Measurements from ENCODE around the gene ZSCAN10. TPM values are rescaled to one million over a fixed set of nuclear protein-coding genes. Genes with fewer than 3 reads are reported as not detected.

Gene ZSCAN10
- total and polyA plus RNA-seq, 2 of the 13 experiments (the other 11 are each of a cell fraction or from before 2014, with no cell fraction given), result not detected

DNA sequence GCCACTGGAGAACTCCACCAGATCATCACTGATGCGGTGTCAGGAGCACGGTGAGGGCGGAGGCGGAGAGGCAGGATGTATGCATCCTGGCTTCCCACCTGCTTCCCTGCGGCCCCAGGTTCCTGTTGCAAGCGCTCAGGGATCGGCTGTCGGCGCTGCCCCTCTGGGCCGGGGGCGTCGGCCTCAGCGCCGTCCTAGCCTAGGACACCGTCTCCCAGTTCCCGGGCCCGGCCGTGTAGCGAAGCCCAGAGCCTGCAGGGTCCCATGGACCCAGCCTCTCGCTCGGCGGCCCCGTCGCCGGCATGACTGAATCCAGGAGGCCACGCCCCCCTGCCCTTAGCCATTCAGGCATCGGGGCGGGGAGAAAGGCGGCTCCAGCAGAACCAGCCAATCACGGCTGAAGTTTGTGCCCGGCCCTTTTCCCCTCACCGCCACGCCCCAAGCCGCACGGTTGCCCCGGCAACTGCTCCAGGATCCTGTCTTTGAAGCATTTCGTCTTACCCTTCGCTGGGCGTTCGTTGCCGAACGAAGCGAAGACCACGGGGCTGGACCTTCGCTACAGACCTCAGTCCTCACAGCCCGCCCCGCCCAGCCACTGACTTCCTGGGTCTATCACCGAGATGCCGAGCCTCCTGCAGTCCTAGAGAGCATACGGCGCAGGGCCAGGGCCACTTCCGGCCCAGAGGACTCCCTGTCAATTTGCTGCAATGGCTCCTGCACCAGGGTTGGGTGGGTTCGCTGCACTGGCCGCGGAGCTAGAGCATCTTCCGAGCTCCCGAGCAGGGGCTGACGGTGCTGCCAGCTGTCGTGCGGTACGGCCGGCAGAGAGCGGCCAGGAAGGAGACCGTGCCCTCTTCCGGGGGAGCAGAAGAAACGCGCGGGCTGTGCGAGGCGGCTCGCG, 25.1 kb upstream of the ZSCAN10 start (continued):
- TF ChIP-seq GLMP (CRISPR knock-in tag; IDR thresholded peaks at IDR 0.05; ENCODE audit: borderline replicate concordance), result no peak
- TF ChIP-seq HNRNPUL1 (IDR thresholded peaks at IDR 0.05; ENCODE audit: low read depth, low read length), result no peak
- TF ChIP-seq TSC22D2 (CRISPR knock-in tag; IDR thresholded peaks at IDR 0.05; ENCODE audit: borderline replicate concordance), result no peak; the same call in 1 of the 2 replicates
- TF ChIP-seq, protein P1, sequence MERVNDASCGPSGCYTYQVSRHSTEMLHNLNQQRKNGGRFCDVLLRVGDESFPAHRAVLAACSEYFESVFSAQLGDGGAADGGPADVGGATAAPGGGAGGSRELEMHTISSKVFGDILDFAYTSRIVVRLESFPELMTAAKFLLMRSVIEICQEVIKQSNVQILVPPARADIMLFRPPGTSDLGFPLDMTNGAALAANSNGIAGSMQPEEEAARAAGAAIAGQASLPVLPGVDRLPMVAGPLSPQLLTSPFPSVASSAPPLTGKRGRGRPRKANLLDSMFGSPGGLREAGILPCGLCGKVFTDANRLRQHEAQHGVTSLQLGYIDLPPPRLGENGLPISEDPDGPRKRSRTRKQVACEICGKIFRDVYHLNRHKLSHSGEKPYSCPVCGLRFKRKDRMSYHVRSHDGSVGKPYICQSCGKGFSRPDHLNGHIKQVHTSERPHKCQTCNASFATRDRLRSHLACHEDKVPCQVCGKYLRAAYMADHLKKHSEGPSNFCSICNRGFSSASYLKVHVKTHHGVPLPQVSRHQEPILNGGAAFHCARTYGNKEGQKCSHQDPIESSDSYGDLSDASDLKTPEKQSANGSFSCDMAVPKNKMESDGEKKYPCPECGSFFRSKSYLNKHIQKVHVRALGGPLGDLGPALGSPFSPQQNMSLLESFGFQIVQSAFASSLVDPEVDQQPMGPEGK (CRISPR knock-in tag; IDR thresholded peaks at IDR 0.05), result no peak
- 0 out of 2 replicates have a peak, but pooled peaks have one; percentile 16 for TF ChIP-seq ZBTB7B (CRISPR knock-in tag; IDR thresholded peaks at IDR 0.05)
- no peak for TF ChIP-seq TP53 (CRISPR knock-in tag; conservative IDR thresholded peaks at IDR 0.05)
- no peak for TF ChIP-seq ZIK1 (CRISPR knock-in tag; IDR thresholded peaks at IDR 0.05; ENCODE audit: borderline replicate concordance, low read depth)
- TF ChIP-seq GTF2F1 (IDR thresholded peaks at IDR 0.05; ENCODE audit: low read length), result no peak
- TF ChIP-seq SP140L (CRISPR knock-in tag; IDR thresholded peaks at IDR 0.05; ENCODE audit: borderline replicate concordance), result no peak
- 0 out of 2 replicates have a peak, but pooled peaks have one; percentile 45 for TF ChIP-seq SPEN (CRISPR knock-in tag; IDR thresholded peaks at IDR 0.05; ENCODE audit: low read depth)
- TF ChIP-seq PLSCR1 (CRISPR knock-in tag; IDR thresholded peaks at IDR 0.05; ENCODE audit: borderline replicate concordance), result no peak
- TF ChIP-seq ZNF20 (CRISPR knock-in tag; IDR thresholded peaks at IDR 0.05), result no peak
- TF ChIP-seq, protein P2, sequence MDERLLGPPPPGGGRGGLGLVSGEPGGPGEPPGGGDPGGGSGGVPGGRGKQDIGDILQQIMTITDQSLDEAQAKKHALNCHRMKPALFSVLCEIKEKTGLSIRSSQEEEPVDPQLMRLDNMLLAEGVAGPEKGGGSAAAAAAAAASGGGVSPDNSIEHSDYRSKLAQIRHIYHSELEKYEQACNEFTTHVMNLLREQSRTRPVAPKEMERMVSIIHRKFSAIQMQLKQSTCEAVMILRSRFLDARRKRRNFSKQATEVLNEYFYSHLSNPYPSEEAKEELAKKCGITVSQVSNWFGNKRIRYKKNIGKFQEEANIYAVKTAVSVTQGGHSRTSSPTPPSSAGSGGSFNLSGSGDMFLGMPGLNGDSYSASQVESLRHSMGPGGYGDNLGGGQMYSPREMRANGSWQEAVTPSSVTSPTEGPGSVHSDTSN (CRISPR knock-in tag; IDR thresholded peaks at IDR 0.05), result no peak
- no peak for TF ChIP-seq CBX1 (IDR thresholded peaks at IDR 0.05; ENCODE audit: low read depth)
- TF ChIP-seq CBFB (CRISPR knock-in tag; IDR thresholded peaks at IDR 0.05), result no peak
- TF ChIP-seq, protein P3, sequence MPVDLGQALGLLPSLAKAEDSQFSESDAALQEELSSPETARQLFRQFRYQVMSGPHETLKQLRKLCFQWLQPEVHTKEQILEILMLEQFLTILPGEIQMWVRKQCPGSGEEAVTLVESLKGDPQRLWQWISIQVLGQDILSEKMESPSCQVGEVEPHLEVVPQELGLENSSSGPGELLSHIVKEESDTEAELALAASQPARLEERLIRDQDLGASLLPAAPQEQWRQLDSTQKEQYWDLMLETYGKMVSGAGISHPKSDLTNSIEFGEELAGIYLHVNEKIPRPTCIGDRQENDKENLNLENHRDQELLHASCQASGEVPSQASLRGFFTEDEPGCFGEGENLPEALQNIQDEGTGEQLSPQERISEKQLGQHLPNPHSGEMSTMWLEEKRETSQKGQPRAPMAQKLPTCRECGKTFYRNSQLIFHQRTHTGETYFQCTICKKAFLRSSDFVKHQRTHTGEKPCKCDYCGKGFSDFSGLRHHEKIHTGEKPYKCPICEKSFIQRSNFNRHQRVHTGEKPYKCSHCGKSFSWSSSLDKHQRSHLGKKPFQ (CRISPR knock-in tag; IDR thresholded peaks at IDR 0.05; ENCODE audit: insufficient replicate concordance), result peak; percentile 48
- TF ChIP-seq ZNF207 (IDR thresholded peaks at IDR 0.05; ENCODE audit: borderline replicate concordance), result no peak
- no peak for TF ChIP-seq ZNF720 (CRISPR knock-in tag; IDR thresholded peaks at IDR 0.05)
- TF ChIP-seq, protein P4, sequence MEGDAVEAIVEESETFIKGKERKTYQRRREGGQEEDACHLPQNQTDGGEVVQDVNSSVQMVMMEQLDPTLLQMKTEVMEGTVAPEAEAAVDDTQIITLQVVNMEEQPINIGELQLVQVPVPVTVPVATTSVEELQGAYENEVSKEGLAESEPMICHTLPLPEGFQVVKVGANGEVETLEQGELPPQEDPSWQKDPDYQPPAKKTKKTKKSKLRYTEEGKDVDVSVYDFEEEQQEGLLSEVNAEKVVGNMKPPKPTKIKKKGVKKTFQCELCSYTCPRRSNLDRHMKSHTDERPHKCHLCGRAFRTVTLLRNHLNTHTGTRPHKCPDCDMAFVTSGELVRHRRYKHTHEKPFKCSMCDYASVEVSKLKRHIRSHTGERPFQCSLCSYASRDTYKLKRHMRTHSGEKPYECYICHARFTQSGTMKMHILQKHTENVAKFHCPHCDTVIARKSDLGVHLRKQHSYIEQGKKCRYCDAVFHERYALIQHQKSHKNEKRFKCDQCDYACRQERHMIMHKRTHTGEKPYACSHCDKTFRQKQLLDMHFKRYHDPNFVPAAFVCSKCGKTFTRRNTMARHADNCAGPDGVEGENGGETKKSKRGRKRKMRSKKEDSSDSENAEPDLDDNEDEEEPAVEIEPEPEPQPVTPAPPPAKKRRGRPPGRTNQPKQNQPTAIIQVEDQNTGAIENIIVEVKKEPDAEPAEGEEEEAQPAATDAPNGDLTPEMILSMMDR (CRISPR knock-in tag; IDR thresholded peaks at IDR 0.05), result peak; percentile 63
- TF ChIP-seq PTBP1 (IDR thresholded peaks at IDR 0.05; ENCODE audit: low read depth, low read length, poor library complexity, severe bottlenecking), result peak; percentile 70
